ENCODE results near the gene MAT1A. TPM values are rescaled to one million over a fixed set of nuclear protein-coding genes. Genes with fewer than 3 reads are reported as not detected.
A peak's percentile ranks its signal among the peaks of the same experiment; 100 is the strongest.

Gene MAT1A
- total RNA-seq, 1 experiment from 2014 or later = not detected

GRCh38 chr10:80281292-80281691 is 8.2 kb downstream of the MAT1A start:
- Histone ChIP-seq H3K9ac (ENCODE audit: low read length) (no peak overlapping the region), H4K20me1 (ENCODE audit: insufficient read depth, low read depth, low read length) (no peaks in the 10 kb centered on the region), H3K36me3 (ENCODE audit: insufficient read depth, low read length) (no peaks in the 10 kb centered on the region), H3K9me2 (replicated peaks; ENCODE audit: insufficient read depth, low read length) (no peaks in the 10 kb centered on the region), H3K79me2 (ENCODE audit: low read length) (no peaks in the 10 kb centered on the region), H3K4me2 (ENCODE audit: low read depth, low read length, poor library complexity, severe bottlenecking) (peak overlapping the region; percentile 34), H2AFZ (ENCODE audit: low read length) (no peak overlapping the region), H3K27ac (ENCODE audit: low read length) (no peak overlapping the region), H3K9me3 (ENCODE audit: low read length) (no peaks in the 10 kb centered on the region), H3K4me3 (ENCODE audit: low read length) (no peak overlapping the region), H3K4me1 (ENCODE audit: low read length) (peaks cover 23% of the 10 kb centered on the region), H3K27me3 (ENCODE audit: low read length) (no peaks in the 10 kb centered on the region)
- DNase-seq = peak; percentile 84

GRCh38 chr10:80280071-80280800 is 9.2 kb downstream of the MAT1A start:
- no peak overlapping the region for H3K4me3 ChIP-seq (ENCODE audit: low read length)
- no peaks in the 10 kb centered on the region for H3K36me3 ChIP-seq (ENCODE audit: insufficient read depth, low read length)
- no peaks in the 10 kb centered on the region for H4K20me1 ChIP-seq (ENCODE audit: insufficient read depth, low read depth, low read length)
- no peak overlapping the region for H2AFZ ChIP-seq (ENCODE audit: low read length)
- no peak overlapping the region for H3K9ac ChIP-seq (ENCODE audit: low read length)
- H3K4me1 ChIP-seq (ENCODE audit: low read length) = peaks cover 23% of the 10 kb centered on the region
- no peaks in the 10 kb centered on the region for H3K9me3 ChIP-seq (ENCODE audit: low read length)
- H3K79me2 ChIP-seq (ENCODE audit: low read length) = no peaks in the 10 kb centered on the region
- H3K27me3 ChIP-seq (ENCODE audit: low read length) = no peaks in the 10 kb centered on the region
- no peak for DNase-seq
- no peaks in the 10 kb centered on the region for H3K9me2 ChIP-seq (replicated peaks; ENCODE audit: insufficient read depth, low read length)
- H3K4me2 ChIP-seq (ENCODE audit: low read depth, low read length, poor library complexity, severe bottlenecking) = no peak overlapping the region
- H3K27ac ChIP-seq (ENCODE audit: low read length) = no peak overlapping the region

- Histone ChIP-seq H4K20me1 (ENCODE audit: insufficient read depth, low read depth, low read length) (no peaks in the 10 kb centered on the region), H3K9me2 (replicated peaks; ENCODE audit: insufficient read depth, low read length) (no peaks in the 10 kb centered on the region), H3K36me3 (ENCODE audit: insufficient read depth, low read length) (no peaks in the 10 kb centered on the region), H3K27ac (ENCODE audit: low read length) (no peak overlapping the region), H3K4me1 (ENCODE audit: low read length) (peaks cover 23% of the 10 kb centered on the region), H3K9ac (ENCODE audit: low read length) (no peak overlapping the region), H3K9me3 (ENCODE audit: low read length) (no peaks in the 10 kb centered on the region), H3K27me3 (ENCODE audit: low read length) (no peaks in the 10 kb centered on the region), H3K79me2 (ENCODE audit: low read length) (no peaks in the 10 kb centered on the region), H2AFZ (ENCODE audit: low read length) (no peak overlapping the region), H3K4me3 (ENCODE audit: low read length) (no peak overlapping the region), H3K4me2 (ENCODE audit: low read depth, low read length, poor library complexity, severe bottlenecking) (no peak overlapping the region)
- no peak for DNase-seq
Measured at GRCh38 chr10:80279146-80279545, 10.3 kb downstream of the MAT1A start.

GRCh38 chr10:80278480-80278879 is 11.0 kb downstream of the MAT1A start:
- no peaks in the 10 kb centered on the region for H3K9me2 ChIP-seq (replicated peaks; ENCODE audit: insufficient read depth, low read length)
- H3K4me2 ChIP-seq (ENCODE audit: low read depth, low read length, poor library complexity, severe bottlenecking) = no peak overlapping the region
- DNase-seq = no peak
- no peaks in the 10 kb centered on the region for H3K36me3 ChIP-seq (ENCODE audit: insufficient read depth, low read length)
- H3K4me3 ChIP-seq (ENCODE audit: low read length) = no peak overlapping the region
- no peaks in the 10 kb centered on the region for H4K20me1 ChIP-seq (ENCODE audit: insufficient read depth, low read depth, low read length)
- no peak overlapping the region for H3K9ac ChIP-seq (ENCODE audit: low read length)
- no peaks in the 10 kb centered on the region for H3K27me3 ChIP-seq (ENCODE audit: low read length)
- no peak overlapping the region for H3K27ac ChIP-seq (ENCODE audit: low read length)
- H3K9me3 ChIP-seq (ENCODE audit: low read length) = no peaks in the 10 kb centered on the region
- H3K4me1 ChIP-seq (ENCODE audit: low read length) = peaks cover 23% of the 10 kb centered on the region
- H2AFZ ChIP-seq (ENCODE audit: low read length) = no peak overlapping the region
- no peaks in the 10 kb centered on the region for H3K79me2 ChIP-seq (ENCODE audit: low read length)

GRCh38 chr10:80277567-80278250 is 11.7 kb downstream of the MAT1A start:
- H3K27ac ChIP-seq (ENCODE audit: low read length) = no peak overlapping the region
- H3K79me2 ChIP-seq (ENCODE audit: low read length) = no peaks in the 10 kb centered on the region
- H3K4me2 ChIP-seq (ENCODE audit: low read depth, low read length, poor library complexity, severe bottlenecking) = no peak overlapping the region
- H3K9me2 ChIP-seq (replicated peaks; ENCODE audit: insufficient read depth, low read length) = no peaks in the 10 kb centered on the region
- no peaks in the 10 kb centered on the region for H3K36me3 ChIP-seq (ENCODE audit: insufficient read depth, low read length)
- no peaks in the 10 kb centered on the region for H3K27me3 ChIP-seq (ENCODE audit: low read length)
- H2AFZ ChIP-seq (ENCODE audit: low read length) = no peak overlapping the region
- peaks cover 23% of the 10 kb centered on the region for H3K4me1 ChIP-seq (ENCODE audit: low read length)
- no peaks in the 10 kb centered on the region for H3K9me3 ChIP-seq (ENCODE audit: low read length)
- no peaks in the 10 kb centered on the region for H4K20me1 ChIP-seq (ENCODE audit: insufficient read depth, low read depth, low read length)
- no peak overlapping the region for H3K9ac ChIP-seq (ENCODE audit: low read length)
- H3K4me3 ChIP-seq (ENCODE audit: low read length) = no peak overlapping the region
- no peak for DNase-seq

GRCh38 chr10:80277016-80277415 is 12.4 kb downstream of the MAT1A start:
- no peak for DNase-seq
- no peaks in the 10 kb centered on the region for H4K20me1 ChIP-seq (ENCODE audit: insufficient read depth, low read depth, low read length)

GRCh38 chr10:80276335-80276734 is 13.1 kb downstream of the MAT1A start:
- Histone ChIP-seq H3K9me2 (replicated peaks; ENCODE audit: insufficient read depth, low read length) (no peaks in the 10 kb centered on the region), H4K20me1 (ENCODE audit: insufficient read depth, low read depth, low read length) (no peaks in the 10 kb centered on the region), H3K36me3 (ENCODE audit: insufficient read depth, low read length) (no peaks in the 10 kb centered on the region), H3K27me3 (ENCODE audit: low read length) (no peaks in the 10 kb centered on the region), H2AFZ (ENCODE audit: low read length) (no peak overlapping the region), H3K9me3 (ENCODE audit: low read length) (no peaks in the 10 kb centered on the region), H3K4me3 (ENCODE audit: low read length) (no peak overlapping the region), H3K4me1 (ENCODE audit: low read length) (peaks cover 12% of the 10 kb centered on the region), H3K27ac (ENCODE audit: low read length) (no peak overlapping the region), H3K9ac (ENCODE audit: low read length) (no peak overlapping the region), H3K4me2 (ENCODE audit: low read depth, low read length, poor library complexity, severe bottlenecking) (no peak overlapping the region), H3K79me2 (ENCODE audit: low read length) (no peaks in the 10 kb centered on the region)
- no peak for DNase-seq

More at GRCh38 chr10:80277016-80277415, 12.4 kb downstream of the MAT1A start:
- H3K9me3 ChIP-seq (ENCODE audit: low read length) = no peaks in the 10 kb centered on the region
- H3K36me3 ChIP-seq (ENCODE audit: insufficient read depth, low read length) = no peaks in the 10 kb centered on the region
- H3K4me3 ChIP-seq (ENCODE audit: low read length) = no peak overlapping the region
- H3K4me1 ChIP-seq (ENCODE audit: low read length) = peaks cover 18% of the 10 kb centered on the region
- no peaks in the 10 kb centered on the region for H3K79me2 ChIP-seq (ENCODE audit: low read length)
- H3K27ac ChIP-seq (ENCODE audit: low read length) = no peak overlapping the region
- H3K4me2 ChIP-seq (ENCODE audit: low read depth, low read length, poor library complexity, severe bottlenecking) = no peak overlapping the region
- no peak overlapping the region for H3K9ac ChIP-seq (ENCODE audit: low read length)
- no peaks in the 10 kb centered on the region for H3K9me2 ChIP-seq (replicated peaks; ENCODE audit: insufficient read depth, low read length)
- H2AFZ ChIP-seq (ENCODE audit: low read length) = no peak overlapping the region
- H3K27me3 ChIP-seq (ENCODE audit: low read length) = no peaks in the 10 kb centered on the region

GRCh38 chr10:80275756-80276155 is 13.7 kb downstream of the MAT1A start:
- Histone ChIP-seq H3K27me3 (ENCODE audit: low read length) (no peaks in the 10 kb centered on the region), H3K4me2 (ENCODE audit: low read depth, low read length, poor library complexity, severe bottlenecking) (no peak overlapping the region), H4K20me1 (ENCODE audit: insufficient read depth, low read depth, low read length) (no peaks in the 10 kb centered on the region), H3K9me3 (ENCODE audit: low read length) (no peaks in the 10 kb centered on the region), H3K27ac (ENCODE audit: low read length) (no peak overlapping the region), H3K4me3 (ENCODE audit: low read length) (no peak overlapping the region), H3K79me2 (ENCODE audit: low read length) (no peaks in the 10 kb centered on the region), H3K9ac (ENCODE audit: low read length) (no peak overlapping the region), H3K36me3 (ENCODE audit: insufficient read depth, low read length) (no peaks in the 10 kb centered on the region), H3K4me1 (ENCODE audit: low read length) (peaks cover 6% of the 10 kb centered on the region), H3K9me2 (replicated peaks; ENCODE audit: insufficient read depth, low read length) (no peaks in the 10 kb centered on the region), H2AFZ (ENCODE audit: low read length) (no peak overlapping the region)
- no peak for DNase-seq

All from Karpas-422 (cell line).